Measurements from ENCODE around the gene HTT.

The HTT gene

DNA sequence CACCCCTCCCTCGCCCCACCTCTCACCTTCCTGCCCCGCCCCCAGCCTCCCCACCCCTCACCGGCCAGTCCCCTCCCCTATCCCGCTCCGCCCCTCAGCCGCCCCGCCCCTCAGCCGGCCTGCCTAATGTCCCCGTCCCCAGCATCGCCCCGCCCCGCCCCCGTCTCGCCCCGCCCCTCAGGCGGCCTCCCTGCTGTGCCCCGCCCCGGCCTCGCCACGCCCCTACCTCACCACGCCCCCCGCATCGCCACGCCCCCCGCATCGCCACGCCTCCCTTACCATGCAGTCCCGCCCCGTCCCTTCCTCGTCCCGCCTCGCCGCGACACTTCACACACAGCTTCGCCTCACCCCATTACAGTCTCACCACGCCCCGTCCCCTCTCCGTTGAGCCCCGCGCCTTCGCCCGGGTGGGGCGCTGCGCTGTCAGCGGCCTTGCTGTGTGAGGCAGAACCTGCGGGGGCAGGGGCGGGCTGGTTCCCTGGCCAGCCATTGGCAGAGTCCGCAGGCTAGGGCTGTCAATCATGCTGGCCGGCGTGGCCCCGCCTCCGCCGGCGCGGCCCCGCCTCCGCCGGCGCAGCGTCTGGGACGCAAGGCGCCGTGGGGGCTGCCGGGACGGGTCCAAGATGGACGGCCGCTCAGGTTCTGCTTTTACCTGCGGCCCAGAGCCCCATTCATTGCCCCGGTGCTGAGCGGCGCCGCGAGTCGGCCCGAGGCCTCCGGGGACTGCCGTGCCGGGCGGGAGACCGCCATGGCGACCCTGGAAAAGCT, at the start of gene HTT, which contains the start of gene HTT-AS:
Gene HTT, plus strand, starts transcription at position 604 of the 768 bp plus-strand sequence. Its CDS starts 145 bp downstream, at position 749.
Gene HTT-AS, minus strand, starts transcription at position 461 of the 768 bp plus-strand sequence.
- peak; percentile 96 for DNase-seq

DNA sequence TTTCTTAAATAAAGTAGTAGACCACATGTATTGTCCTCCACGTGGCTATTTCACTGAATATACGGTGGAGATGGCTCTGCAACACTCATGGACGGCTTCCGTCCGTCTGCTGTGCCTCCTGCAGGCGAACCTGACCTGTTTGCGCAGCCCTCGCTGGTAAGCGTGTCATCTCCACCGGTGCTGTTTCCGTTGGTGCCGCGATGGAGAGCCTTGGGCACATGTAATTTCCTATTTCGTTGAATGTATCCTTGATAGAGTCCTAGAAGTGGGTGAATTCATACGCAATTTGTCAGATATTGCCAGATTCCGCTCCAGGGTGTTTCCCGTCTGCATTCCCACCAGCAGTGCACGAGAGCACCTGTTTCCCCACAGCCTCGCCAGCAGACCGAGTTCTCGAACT, 48.6 kb upstream of the HTT start:
- DNase-seq = no peak

DNA sequence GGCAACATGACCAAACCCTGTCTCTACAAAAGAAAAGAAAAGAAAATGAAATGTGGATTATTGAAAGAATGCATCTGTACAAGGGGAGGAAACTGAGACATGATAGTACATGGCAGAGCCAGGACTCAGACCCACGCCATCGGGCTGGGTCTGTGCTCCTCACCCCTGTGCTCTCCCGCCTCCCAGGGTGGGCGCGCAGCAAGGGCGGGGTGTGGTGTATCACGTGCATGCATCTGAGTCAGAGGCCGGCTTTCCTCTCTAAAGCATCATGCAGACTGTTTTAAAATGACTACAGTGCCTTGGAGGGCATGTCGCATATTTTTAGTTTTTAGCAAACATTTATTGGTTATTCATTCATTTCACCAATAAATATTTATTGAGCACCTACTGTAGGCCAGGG, 47.9 kb upstream of the HTT start:
- no peak for DNase-seq

DNA sequence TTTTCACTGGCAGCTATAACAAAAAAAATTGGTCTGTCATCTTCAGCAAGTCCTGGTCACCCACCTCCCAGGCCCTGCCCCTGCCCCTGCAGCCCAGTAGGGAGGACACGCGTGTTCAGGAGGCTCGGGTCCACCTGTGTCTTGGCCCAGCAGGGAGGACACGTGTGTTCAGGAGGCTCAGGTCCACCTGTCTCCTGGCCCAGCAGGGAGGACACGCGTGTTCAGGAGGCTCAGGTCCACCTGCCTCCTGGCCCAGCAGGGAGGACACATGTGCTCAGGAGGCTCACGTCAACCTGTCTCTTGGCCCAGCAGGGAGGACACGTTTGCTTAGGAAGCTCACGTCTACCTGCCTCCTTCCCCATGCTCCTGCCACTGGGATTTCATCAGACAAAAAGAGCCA, 45.0 kb upstream of the HTT start:
- DNase-seq = no peak

- DNase-seq = no peak
Measured at GRCh38 chr4:3030566-3031356, 43.7 kb upstream of the HTT start.

GRCh38 chr4:3031357-3032082, 43.0 kb upstream of the HTT start:
- no peak for DNase-seq

- DNase-seq = no peak
Measured at GRCh38 chr4:3034231-3034630, 40.2 kb upstream of the HTT start.

DNA sequence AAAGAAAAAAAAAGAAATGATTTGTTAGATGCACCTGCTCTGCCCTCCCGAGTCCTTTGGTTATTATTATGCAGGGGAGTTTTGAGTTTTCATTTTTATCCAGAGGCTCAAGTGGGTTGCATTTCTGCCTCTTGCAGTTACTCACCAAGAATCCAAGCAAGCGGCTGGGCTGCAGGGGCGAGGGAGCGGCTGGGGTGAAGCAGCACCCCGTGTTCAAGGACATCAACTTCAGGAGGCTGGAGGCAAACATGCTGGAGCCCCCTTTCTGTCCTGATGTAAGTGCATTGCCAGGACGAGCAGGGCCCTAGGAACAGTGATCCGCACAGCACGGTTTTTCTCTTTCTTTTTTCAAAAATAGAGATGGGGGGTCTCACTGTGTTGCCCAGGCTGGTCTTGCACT, 39.2 kb upstream of the HTT start:
- no peak for DNase-seq

DNA sequence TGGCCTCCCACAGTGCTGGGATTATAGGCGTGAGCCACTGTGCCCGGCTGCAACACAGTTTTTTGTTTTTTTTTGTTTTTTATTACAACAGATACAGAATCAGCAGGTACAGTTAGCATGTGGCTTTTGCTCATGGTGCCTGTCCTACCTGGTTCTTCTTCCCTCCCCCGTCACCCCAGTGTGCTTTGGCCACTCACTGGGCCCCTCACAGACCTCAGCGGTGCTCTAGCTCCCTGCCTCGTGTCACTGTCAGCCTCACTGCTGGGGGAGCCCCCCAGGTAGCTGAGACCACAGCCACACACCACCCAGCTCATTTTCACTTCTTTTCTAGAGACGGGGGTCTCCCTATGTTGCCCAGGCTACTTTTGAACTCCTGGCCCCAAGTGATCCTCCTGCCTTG, 38.8 kb upstream of the HTT start:
- no peak for DNase-seq

DNA sequence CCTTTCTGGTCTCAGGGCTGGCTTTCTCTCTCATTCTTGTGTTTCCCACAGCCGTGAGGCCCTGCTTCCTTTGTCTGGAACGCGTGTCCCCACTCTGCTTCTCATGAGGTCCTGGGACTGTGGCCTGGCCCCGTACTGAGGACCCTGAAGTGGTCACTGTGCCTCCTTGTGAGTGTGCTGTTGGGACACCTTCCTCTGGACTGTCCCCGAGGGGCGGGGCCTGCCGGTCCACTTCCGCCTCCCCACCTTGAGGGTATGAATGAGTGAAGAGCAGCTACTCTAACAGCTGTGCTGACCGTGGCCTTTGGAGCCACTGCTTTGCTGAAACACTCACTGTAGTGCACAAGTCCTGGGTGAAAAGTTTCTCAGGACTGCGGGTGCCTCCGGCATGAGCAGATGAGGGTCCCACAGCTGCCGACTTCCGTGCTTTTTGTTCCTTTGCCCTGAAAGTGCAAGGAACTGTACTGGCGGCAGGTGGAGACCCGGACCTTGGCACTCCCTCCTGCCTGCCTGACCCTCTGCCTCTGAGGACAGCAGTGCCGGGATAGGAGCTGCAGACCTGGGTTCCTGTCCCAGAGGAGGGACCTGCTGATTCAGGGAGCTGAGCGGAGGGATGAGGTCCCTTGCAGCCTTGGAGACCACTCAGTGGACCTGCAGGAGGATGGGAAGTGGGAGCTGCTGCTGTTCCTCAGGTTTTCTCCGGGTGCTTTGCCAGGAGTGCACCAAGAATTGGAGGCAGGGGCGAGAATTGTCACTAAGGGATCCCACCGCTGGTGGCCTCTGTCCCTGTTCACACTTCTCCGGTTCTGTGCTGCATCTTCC, 38.1 kb upstream of the HTT start:
- no peak for DNase-seq

- DNase-seq = peak; percentile 56
Measured at GRCh38 chr4:3037957-3038461, 36.5 kb upstream of the HTT start.

- no peak for DNase-seq
Measured at GRCh38 chr4:3039706-3040366, 34.6 kb upstream of the HTT start.

- DNase-seq = no peak
Measured at GRCh38 chr4:3040452-3041191, 33.9 kb upstream of the HTT start.

DNA sequence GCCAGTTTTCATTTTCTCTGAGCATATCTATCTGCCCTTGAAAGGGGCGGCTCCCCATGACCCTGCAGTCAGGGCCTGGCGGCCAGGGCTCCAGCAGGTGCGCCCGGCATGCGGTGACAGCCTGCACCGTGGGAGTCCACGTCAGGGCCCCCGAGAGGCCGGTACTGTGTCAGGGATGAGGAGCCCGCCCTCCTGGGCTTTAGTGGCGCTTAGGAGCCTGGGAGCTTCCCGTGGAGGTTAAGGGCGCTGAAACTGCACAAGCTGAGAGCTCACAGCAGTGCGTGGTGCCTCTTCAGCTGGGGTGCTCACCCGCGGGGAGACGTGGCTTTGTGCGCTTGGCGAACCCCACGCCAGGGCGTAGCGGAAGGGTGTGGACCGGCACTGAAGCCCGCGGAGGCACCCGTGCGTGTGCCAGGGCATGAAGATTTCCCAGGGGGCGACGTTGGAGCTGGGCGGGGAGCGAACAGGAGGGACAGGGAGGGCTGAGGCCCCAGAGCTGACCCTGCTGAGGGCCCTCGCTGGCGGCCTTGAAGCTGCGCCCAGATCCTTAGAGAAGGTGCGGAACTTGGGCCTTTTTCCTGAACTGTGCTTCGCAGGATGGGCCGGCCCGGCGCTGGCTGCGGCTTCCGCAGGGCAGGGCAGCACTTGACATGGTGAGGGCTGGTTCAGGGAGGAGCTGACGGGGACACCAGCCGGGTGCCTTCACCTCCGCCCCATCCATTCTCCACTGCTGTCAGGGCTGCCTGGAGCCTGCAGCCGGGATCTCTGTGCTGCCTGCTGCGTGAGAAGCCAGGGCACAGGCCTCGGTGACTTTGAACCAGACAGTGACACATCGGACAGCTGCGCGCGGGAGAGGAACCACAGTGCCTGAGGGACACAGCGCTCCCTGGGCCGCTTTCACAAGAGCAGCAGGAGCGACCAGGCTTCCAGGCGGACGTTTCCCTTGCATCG, 33.0 kb upstream of the HTT start:
- peak; percentile 77 for DNase-seq

GRCh38 chr4:3042226-3042625, 32.3 kb upstream of the HTT start:
- no peak for DNase-seq

DNA sequence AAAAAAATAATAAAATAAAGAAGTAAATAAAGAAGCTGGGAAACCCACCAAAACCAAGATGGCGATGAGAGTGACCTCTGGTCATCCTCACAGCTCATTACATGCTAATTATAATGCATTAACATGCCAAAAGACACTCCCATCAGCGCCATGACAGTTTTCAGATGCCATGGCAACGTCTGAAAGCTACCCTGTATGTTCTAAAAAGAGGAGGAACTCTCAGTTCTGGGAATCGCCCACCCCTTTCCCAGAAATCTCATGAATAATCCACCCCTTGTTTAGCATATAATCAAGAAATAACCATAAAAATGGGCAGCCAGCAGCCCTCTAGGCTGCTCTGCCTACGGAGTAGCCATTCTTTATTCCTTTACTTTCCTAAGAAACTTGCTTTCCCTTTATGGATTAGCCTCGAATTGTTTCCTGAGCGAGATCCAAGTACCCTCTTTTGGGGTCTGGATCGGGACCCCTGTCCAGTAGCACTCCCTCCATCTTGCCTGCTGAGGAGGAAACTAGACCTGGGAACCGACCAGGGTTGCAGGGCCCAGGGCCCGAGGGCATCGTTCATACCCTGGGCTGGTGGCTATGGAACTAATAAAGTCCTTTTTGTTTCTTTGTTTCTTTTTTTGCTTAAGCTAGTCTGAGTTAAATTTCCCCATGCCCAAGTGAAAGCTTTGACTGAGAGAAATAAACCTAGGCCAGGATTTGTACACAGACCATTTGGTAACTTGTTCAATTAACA, 31.0 kb upstream of the HTT start:
- DNase-seq = peak; percentile 15

DNA sequence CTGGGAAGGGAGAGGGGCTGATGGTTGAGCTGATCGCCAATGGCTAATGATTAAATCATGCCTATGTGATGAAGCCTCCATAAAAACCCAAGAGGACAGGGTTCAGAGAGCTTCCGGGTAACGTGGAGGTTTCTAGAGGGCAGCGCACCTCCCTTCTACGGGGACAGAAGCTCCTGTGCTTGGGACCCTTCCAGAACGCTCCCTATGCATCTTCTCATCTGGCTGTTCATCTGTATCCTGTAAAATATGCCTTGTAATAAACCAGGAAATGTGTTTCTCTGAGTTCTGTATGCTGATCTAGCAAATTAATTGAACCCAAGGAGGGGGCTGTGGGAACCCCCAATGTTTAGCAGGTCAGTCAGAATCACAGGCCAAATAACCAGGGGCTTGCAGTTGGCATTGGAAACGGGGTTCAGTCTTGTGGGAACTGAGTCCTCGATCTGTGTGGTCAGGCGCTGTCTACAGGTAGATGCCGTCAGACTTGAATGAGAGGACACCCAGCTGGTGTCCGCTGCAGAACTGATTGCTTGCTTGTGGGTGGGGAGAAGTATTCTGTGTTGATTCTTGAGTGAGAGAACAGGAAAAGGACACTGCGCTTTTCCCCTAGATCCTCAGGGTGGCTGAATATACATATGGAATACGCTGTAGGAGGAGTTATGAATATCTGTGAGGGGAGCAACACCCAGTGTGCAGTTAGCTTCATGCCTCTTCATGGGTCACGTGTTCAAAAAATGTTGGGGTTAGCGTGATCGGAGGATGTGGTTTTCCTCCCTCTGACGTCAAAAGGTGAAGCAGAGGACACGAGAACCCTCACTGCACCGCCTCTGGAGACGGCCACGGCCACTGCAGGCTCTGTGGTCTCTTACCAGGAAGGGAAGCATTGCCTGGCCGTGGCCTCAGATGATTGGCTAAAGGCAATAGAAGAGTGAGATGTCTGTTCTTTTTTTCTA, 29.3 kb upstream of the HTT start:
- peak; percentile 82 for DNase-seq

DNA sequence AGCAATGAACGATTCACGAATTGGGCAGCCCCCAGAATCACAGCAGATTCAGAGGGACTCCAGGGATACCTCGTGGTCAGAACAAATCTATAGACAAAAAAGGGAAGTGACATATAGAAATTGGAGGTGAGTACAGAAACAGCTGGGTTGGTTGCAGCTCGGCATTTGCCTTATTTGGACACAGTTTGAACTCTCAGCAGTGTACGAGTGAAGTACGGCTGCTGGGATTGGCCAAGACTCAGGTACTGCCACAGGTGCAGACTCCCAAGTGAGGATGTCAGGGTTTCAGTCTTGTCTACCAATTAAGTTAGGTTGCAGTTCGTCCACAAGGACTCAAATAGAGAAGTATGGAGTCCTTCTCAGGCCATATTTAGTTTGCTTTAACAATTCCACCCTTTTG, 28.3 kb upstream of the HTT start:
- peak; percentile 13 for DNase-seq

Measured in inflammatory macrophage treated with lipopolysaccharide for 4 hours (primary cell).